GM10248 (cell line): Measurements from ENCODE around the gene DIP2B.
"Not testable (repeated sequence)": the region's sequence is repeated elsewhere in the genome, so short reads cannot be mapped to it uniquely, and the experiment has no call there.

ENCODE experiments used
- CTCF ChIA-PET: fragments of 300-600 bp; sonication (Branson Sonifier 250); formaldehyde crosslinking; extraction: SDS; loops from one replicate; lab custom pipeline; 2021; ENCODE audit warnings: antibody characterized with exemption; lab: Yijun Ruan, JAX
- POLR2A ChIA-PET: fragments of 350-650 bp; sonication (Branson Sonifier 250); formaldehyde crosslinking; extraction: SDS; loops from one replicate; lab custom pipeline; 2020; ENCODE audit warnings: antibody characterized with exemption; lab: Yijun Ruan, JAX
- DNase-seq: peaks from one replicate; pipeline ENCODE4 v3.0.0; 2012; ENCODE audit errors: extremely low spot score
- CTCF ChIP-seq: IDR thresholded peaks from 2 replicates; pipeline ENCODE4 v1.5.1; 2012; ENCODE audit warnings: mild to moderate bottlenecking, low read depth; ENCODE audit errors: extremely low read depth, missing control alignments, control extremely low read depth

DIP2B gene

GRCh38 chr12:50518090-50518489 is 13.3 kb downstream of the DIP2B start:
- no peak for TF ChIP-seq CTCF
- ChIA-PET POLR2A (interaction anchor here (0.6 kb wide), 1 partner anchor 402 kb away, joined by 3 read pairs; no protein-coding TSS in a partner anchor), CTCF (interaction anchor here (0.7 to 7.2 kb wide), 7 partner anchors 11 to 120 kb away, joined by 3 to 75 read pairs (median 3); partner anchors contain the start of gene DIP2B)
- no peak for DNase-seq

GRCh38 chr12:50519353-50519752 is 14.6 kb downstream of the DIP2B start:
- no peak for DNase-seq
- POLR2A ChIA-PET = no interaction called here
- TF ChIP-seq CTCF = no peak
- CTCF ChIA-PET = interaction anchor here (0.9 to 7.2 kb wide), 3 partner anchors 10 to 119 kb away, joined by 3 to 75 read pairs (median 3); partner anchors contain the start of gene DIP2B

GRCh38 chr12:50520416-50521207 is 15.8 kb downstream of the DIP2B start:
- no peak for TF ChIP-seq CTCF
- POLR2A ChIA-PET = interaction anchor here (0.6 to 0.7 kb wide), 3 partner anchors 17 to 651 kb away, joined by 4 to 6 read pairs (median 4); no protein-coding TSS in a partner anchor
- CTCF ChIA-PET = interaction anchor here (0.7 to 7.2 kb wide), 8 partner anchors 8 to 119 kb away, joined by 3 to 75 read pairs (median 3); partner anchors contain the start of gene DIP2B

GRCh38 chr12:50521781-50522180 is 17.0 kb downstream of the DIP2B start:
- DNase-seq = not testable (repeated sequence)
- CTCF ChIA-PET = interaction anchor here (1.2 to 7.2 kb wide), 3 partner anchors 15 to 25 kb away, joined by 3 to 75 read pairs (median 3); partner anchors contain the start of gene DIP2B

More at GRCh38 chr12:50520416-50521207, 15.8 kb downstream of the DIP2B start:
- DNase-seq = no peak

GRCh38 chr12:50523772-50524171 is 19.0 kb downstream of the DIP2B start:
- ChIA-PET POLR2A (no interaction called here), CTCF (interaction anchor here (0.6 to 1.7 kb wide), 2 partner anchors 10 to 14 kb away, joined by 3 to 6 read pairs; no protein-coding TSS in a partner anchor)
- no peak for DNase-seq
- TF ChIP-seq CTCF = no peak

More at GRCh38 chr12:50521781-50522180, 17.0 kb downstream of the DIP2B start:
- POLR2A ChIA-PET = interaction anchor here (0.6 kb wide), 1 partner anchor 48 kb away, joined by 3 read pairs; no protein-coding TSS in a partner anchor

GRCh38 chr12:50524621-50525020 is 19.8 kb downstream of the DIP2B start:
- ChIA-PET POLR2A (no interaction called here), CTCF (interaction anchor here (1.7 kb wide), 1 partner anchor 13 kb away, joined by 6 read pairs; no protein-coding TSS in a partner anchor)
- TF ChIP-seq CTCF = no peak
- DNase-seq = no peak

- ChIA-PET POLR2A (interaction anchor here (0.7 to 0.9 kb wide), 2 partner anchors 40 to 91 kb away, joined by 4 to 5 read pairs; no protein-coding TSS in a partner anchor), CTCF (interaction anchor here (1.0 kb wide), 1 partner anchor 43 kb away, joined by 3 read pairs; no protein-coding TSS in a partner anchor)
- DNase-seq = no peak
- no peak for TF ChIP-seq CTCF
Observed at GRCh38 chr12:50525422-50525821, 20.6 kb downstream of the DIP2B start.
